HepG2 (cell line): ENCODE measurements around the gene SLC6A4. TPM values are rescaled to one million over a fixed set of nuclear protein-coding genes. Genes with fewer than 3 reads are reported as not detected.
A peak's percentile ranks its signal among the peaks of the same experiment; 100 is the strongest.

ENCODE experiments used
- CBX1 ChIP-seq: IDR thresholded peaks from one replicate; pipeline ENCODE4 v1.6.1; 2016; ENCODE audit warnings: antibody characterized with exemption, low read depth
- CBX5 ChIP-seq: sonication (generic); formaldehyde crosslinking; IDR thresholded peaks from 2 replicates; pipeline ENCODE4 v1.4.0; 2020; ENCODE audit warnings: missing genetic modification reagents, borderline replicate concordance
- EZH2 ChIP-seq: conservative IDR thresholded peaks from 2 replicates; pipeline ENCODE4 v1.6.1; 2012; ENCODE audit warnings: mild to moderate bottlenecking, low read depth, low read length, moderate library complexity
- FUBP1 ChIP-seq: sonication (generic); formaldehyde crosslinking; IDR thresholded peaks from 2 replicates; pipeline ENCODE4 v1.5.1; 2020; ENCODE audit warnings: missing genetic modification reagents, mild to moderate bottlenecking, borderline replicate concordance
- GLI4 ChIP-seq: sonication (generic); formaldehyde crosslinking; IDR thresholded peaks from 2 replicates; pipeline ENCODE4 v1.5.1; 2020; ENCODE audit warnings: missing genetic modification reagents, mild to moderate bottlenecking, moderate library complexity, borderline replicate concordance
- LRRFIP1 ChIP-seq: sonication (generic); formaldehyde crosslinking; conservative IDR thresholded peaks from 2 replicates; pipeline ENCODE4 v1.4.0; 2020; ENCODE audit warnings: missing genetic modification reagents
- NFYB ChIP-seq: sonication (generic); formaldehyde crosslinking; IDR thresholded peaks from 2 replicates; pipeline ENCODE4 v1.4.0; 2020; ENCODE audit warnings: missing genetic modification reagents
- SETDB1 ChIP-seq: sonication (generic); formaldehyde crosslinking; IDR thresholded peaks from 2 replicates; pipeline ENCODE4 v1.5.1; 2020; ENCODE audit warnings: missing genetic modification reagents, mild to moderate bottlenecking, borderline replicate concordance
- SMYD3 ChIP-seq: sonication (generic); formaldehyde crosslinking; IDR thresholded peaks from 2 replicates; pipeline ENCODE4 v1.8.1; 2023; ENCODE audit warnings: mild to moderate bottlenecking, missing genetic modification reagents
- SOX6 ChIP-seq, 2 experiments: fragments of 450-650 bp in 1 of 2; sonication (generic) in 1 of 2; formaldehyde crosslinking in 1 of 2; IDR thresholded peaks; 2 replicates each; pipeline versions ENCODE4 v1.4.0 to v1.6.1; 2017 to 2020; ENCODE audit warnings: antibody characterized with exemption in 1 of 2, mild to moderate bottlenecking in 1 of 2, missing genetic modification reagents in 1 of 2
- TFDP2 ChIP-seq: sonication (generic); formaldehyde crosslinking; IDR thresholded peaks from 2 replicates; pipeline ENCODE4 v1.4.0; 2020; ENCODE audit warnings: missing genetic modification reagents
- ZNF224 ChIP-seq: sonication (generic); formaldehyde crosslinking; IDR thresholded peaks from 2 replicates; pipeline ENCODE4 v1.5.0; 2020; ENCODE audit warnings: mild to moderate bottlenecking, missing genetic modification reagents
- ZNF33B ChIP-seq: sonication (generic); formaldehyde crosslinking; IDR thresholded peaks from 2 replicates; pipeline ENCODE4 v1.5.1; 2020; ENCODE audit warnings: mild to moderate bottlenecking, missing genetic modification reagents
- ZNF564 ChIP-seq: sonication (generic); formaldehyde crosslinking; IDR thresholded peaks from 2 replicates; pipeline ENCODE4 v1.8.1; 2023; ENCODE audit warnings: mild to moderate bottlenecking, missing genetic modification reagents
- ZNF605 ChIP-seq: sonication (generic); formaldehyde crosslinking; IDR thresholded peaks from 2 replicates; pipeline ENCODE4 v1.8.0; 2022; ENCODE audit warnings: mild to moderate bottlenecking, missing genetic modification reagents
- ZNF629 ChIP-seq: sonication (generic); formaldehyde crosslinking; conservative IDR thresholded peaks from 2 replicates; pipeline ENCODE4 v1.5.0; 2020; ENCODE audit warnings: missing genetic modification reagents
- ZNF691 ChIP-seq: sonication (generic); formaldehyde crosslinking; IDR thresholded peaks from 2 replicates; pipeline ENCODE4 v1.4.0; 2020; ENCODE audit warnings: missing genetic modification reagents, low read depth, mild to moderate bottlenecking, borderline replicate concordance
- ZNF841 ChIP-seq: sonication (generic); formaldehyde crosslinking; IDR thresholded peaks from 2 replicates; pipeline ENCODE4 v1.8.1; 2023; ENCODE audit warnings: missing genetic modification reagents, borderline replicate concordance
- ZNF891 ChIP-seq: sonication (generic); formaldehyde crosslinking; IDR thresholded peaks from 2 replicates; pipeline ENCODE4 v1.5.0; 2020; ENCODE audit warnings: mild to moderate bottlenecking, missing genetic modification reagents
- polyA plus RNA-seq, 8 experiments: library from polyadenylated mRNA; depleted of rRNA in 3 of 8; stranded (reverse) in 7 of 8; unstranded in 1 of 8; fragments of >200 nt; fragmentation: Illumina TruSeq in 4 of 8; extraction: Trizol in 4 of 8; gene quantifications; 2 replicates each; pipeline versions ENCODE4 v1.2.1 to v1.2.3, GENCODE V29; 2011 to 2016; ENCODE audit warnings: low read depth in 4 of 8, missing spikeins in 1 of 8, mixed read lengths in 1 of 8; ENCODE audit not compliant: insufficient read depth in 1 of 8
- total RNA-seq, 5 experiments: library from RNA; depleted of rRNA; stranded (reverse); fragments of >200 nt; fragmentation: Illumina TruSeq; extraction: Trizol; gene quantifications; 2 replicates each; pipeline ENCODE4 v1.2.3, GENCODE V29; 2016; ENCODE audit warnings: low read depth in 1 of 5
- TF ChIP-seq, protein P1 (sequence below): sonication (generic); formaldehyde crosslinking; IDR thresholded peaks from 2 replicates; pipeline ENCODE4 v1.5.0; 2020; ENCODE audit warnings: mild to moderate bottlenecking, low read depth, missing genetic modification reagents, borderline replicate concordance

Gene SLC6A4
- total and polyA plus RNA-seq, 2 of the 13 experiments (the other 11 are each of a cell fraction or from before 2014, with no cell fraction given) = 7.6 to 20.3 TPM

DNA sequence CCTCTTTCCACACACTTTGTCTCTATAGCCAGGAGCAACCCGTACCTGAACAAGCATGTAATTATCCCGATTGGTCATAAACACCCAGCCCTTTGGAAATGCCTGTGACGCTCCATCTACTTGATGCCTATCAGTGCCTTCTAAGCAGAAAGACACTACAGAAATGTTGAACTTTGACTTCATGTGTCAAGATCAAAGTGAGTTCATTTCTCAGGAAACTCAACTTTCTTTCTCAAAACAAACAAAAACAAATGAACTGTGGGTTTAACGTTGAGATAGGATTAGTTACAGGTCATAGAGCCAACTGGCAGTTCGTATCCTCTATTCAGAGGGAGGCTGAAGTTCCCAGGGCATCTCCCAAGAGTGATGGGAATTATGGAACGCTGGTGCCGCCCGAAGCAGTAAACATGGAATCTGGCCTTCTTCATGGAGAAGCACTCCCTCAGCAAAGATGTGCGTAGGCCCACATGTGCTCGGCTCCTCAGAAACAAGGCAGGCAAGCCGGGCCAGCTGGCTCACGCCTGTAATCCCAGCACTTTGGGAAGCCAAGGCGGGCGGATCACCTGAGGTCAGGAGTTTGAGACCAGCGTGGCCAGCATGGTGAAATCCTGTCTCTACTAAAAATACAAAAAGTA, 9.5 kb downstream of the SLC6A4 start (continued):
- no peak for TF ChIP-seq FUBP1 (CRISPR knock-in tag)
- no peak for TF ChIP-seq ZNF841 (CRISPR knock-in tag)
- no peak for TF ChIP-seq ZNF33B
- no peak for TF ChIP-seq ZNF605 (CRISPR knock-in tag)
- TF ChIP-seq, protein P1, sequence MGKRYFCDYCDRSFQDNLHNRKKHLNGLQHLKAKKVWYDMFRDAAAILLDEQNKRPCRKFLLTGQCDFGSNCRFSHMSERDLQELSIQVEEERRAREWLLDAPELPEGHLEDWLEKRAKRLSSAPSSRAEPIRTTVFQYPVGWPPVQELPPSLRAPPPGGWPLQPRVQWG (CRISPR knock-in tag) = no peak
- no peak for TF ChIP-seq ZNF891 (CRISPR knock-in tag)
- no peak for TF ChIP-seq GLI4 (CRISPR knock-in tag)
- TF ChIP-seq CBX1 = no peak
- TF ChIP-seq CBX5 (CRISPR knock-in tag) = no peak
- no peak for TF ChIP-seq SMYD3 (CRISPR knock-in tag)
- TF ChIP-seq EZH2 = no peak
- TF ChIP-seq ZNF564 = no peak
- TF ChIP-seq SETDB1 (CRISPR knock-in tag) = no peak
- no peak for TF ChIP-seq SOX6 (IDR thresholded peaks at IDR 0.05)
- peak; percentile 81 for TF ChIP-seq SOX6 (CRISPR knock-in tag; IDR thresholded peaks at IDR 0.05)
- TF ChIP-seq NFYB (CRISPR knock-in tag) = no peak
- TF ChIP-seq ZNF629 (CRISPR knock-in tag) = no peak
- no peak for TF ChIP-seq ZNF691 (CRISPR knock-in tag)
- TF ChIP-seq TFDP2 (CRISPR knock-in tag) = peak; percentile 18; the same call in 1 of the 2 replicates
- no peak for TF ChIP-seq LRRFIP1 (CRISPR knock-in tag)
- TF ChIP-seq ZNF224 (CRISPR knock-in tag) = no peak
